SK-N-SH treated with all-trans-retinoic acid at 6 μM for 48 hours (cell line): Measurements from ENCODE around the gene SLC8A3.

Experiments used
- ARNTL ChIP-seq: fragments of 450-650 bp; formaldehyde crosslinking; IDR thresholded peaks from 2 replicates; pipeline ENCODE4 v1.5.0; 2020; ENCODE audit warnings: low read depth, mild to moderate bottlenecking, moderate library complexity, borderline replicate concordance
- CSDC2 ChIP-seq: fragments of 250-450 bp; sonication (Bioruptor Pico); IDR thresholded peaks from 2 replicates; pipeline ENCODE4 v1.5.0; 2020; ENCODE audit warnings: mild to moderate bottlenecking, moderate library complexity
- GLIS3 ChIP-seq: fragments of 250-450 bp; sonication (Bioruptor Pico); IDR thresholded peaks from 2 replicates; pipeline ENCODE4 v1.5.0; 2020; ENCODE audit warnings: mild to moderate bottlenecking, moderate library complexity
- PPARA ChIP-seq: fragments of 250-450 bp; sonication (Bioruptor Pico); IDR thresholded peaks from 2 replicates; pipeline ENCODE4 v1.5.0; 2020; ENCODE audit warnings: mild to moderate bottlenecking, borderline replicate concordance
- TCF4 ChIP-seq: fragments of 250-450 bp; sonication (Bioruptor Pico); IDR thresholded peaks from 2 replicates; pipeline ENCODE4 v1.8.0; 2021; ENCODE audit warnings: mild to moderate bottlenecking, moderate library complexity, borderline replicate concordance
- ZC3H10 ChIP-seq: fragments of 250-450 bp; sonication (Bioruptor Pico); IDR thresholded peaks from 2 replicates; pipeline ENCODE4 v1.5.1; 2021; ENCODE audit warnings: mild to moderate bottlenecking, moderate library complexity
- ZFP3 ChIP-seq: fragments of 250-450 bp; sonication (Bioruptor Pico); IDR thresholded peaks from 2 replicates; pipeline ENCODE4 v1.5.0; 2020; ENCODE audit warnings: mild to moderate bottlenecking, moderate library complexity
- ZFP30 ChIP-seq: fragments of 450-650 bp; formaldehyde crosslinking; IDR thresholded peaks from 2 replicates; pipeline ENCODE4 v1.5.0; 2022; ENCODE audit warnings: mild to moderate bottlenecking, moderate library complexity
- ZNF565 ChIP-seq: fragments of 450-650 bp; formaldehyde crosslinking; conservative IDR thresholded peaks from 2 replicates; pipeline ENCODE4 v1.5.0; 2020; ENCODE audit warnings: low read depth, mild to moderate bottlenecking, moderate library complexity
- ZNF8 ChIP-seq: fragments of 450-650 bp; formaldehyde crosslinking; IDR thresholded peaks from 2 replicates; pipeline ENCODE4 v1.5.0; 2020; ENCODE audit warnings: mild to moderate bottlenecking, moderate library complexity
- TF ChIP-seq, protein P1 (sequence below): fragments of 250-450 bp; sonication (Bioruptor Pico); IDR thresholded peaks from 2 replicates; pipeline ENCODE4 v1.8.0; 2021; ENCODE audit warnings: low read depth, mild to moderate bottlenecking, moderate library complexity, borderline replicate concordance
- TF ChIP-seq, protein P2 (sequence below): fragments of 250-450 bp; sonication (Bioruptor Pico); IDR thresholded peaks from 2 replicates; pipeline ENCODE4 v1.5.0; 2020; ENCODE audit warnings: mild to moderate bottlenecking, moderate library complexity

DNA sequence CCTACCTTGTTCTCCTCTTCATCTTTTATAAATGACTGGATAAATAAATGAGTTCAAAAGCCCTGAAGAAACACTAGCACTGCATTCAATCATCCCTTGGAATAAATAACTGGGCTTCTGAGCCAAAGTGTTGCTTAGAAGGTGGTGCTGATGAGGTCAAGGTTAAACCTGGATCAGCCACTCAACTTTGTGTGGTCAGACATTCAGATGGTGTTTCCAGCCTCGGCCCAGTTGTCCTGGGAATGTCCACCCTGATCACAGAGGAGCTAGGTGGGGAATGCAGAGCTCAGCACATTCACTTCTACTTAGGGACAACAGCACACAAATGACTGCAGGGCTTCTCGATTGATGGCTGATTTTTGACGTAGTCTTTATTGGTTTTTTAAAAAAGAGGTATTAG, 88.7 kb downstream of the SLC8A3 start:
- TF ChIP-seq, protein P1, sequence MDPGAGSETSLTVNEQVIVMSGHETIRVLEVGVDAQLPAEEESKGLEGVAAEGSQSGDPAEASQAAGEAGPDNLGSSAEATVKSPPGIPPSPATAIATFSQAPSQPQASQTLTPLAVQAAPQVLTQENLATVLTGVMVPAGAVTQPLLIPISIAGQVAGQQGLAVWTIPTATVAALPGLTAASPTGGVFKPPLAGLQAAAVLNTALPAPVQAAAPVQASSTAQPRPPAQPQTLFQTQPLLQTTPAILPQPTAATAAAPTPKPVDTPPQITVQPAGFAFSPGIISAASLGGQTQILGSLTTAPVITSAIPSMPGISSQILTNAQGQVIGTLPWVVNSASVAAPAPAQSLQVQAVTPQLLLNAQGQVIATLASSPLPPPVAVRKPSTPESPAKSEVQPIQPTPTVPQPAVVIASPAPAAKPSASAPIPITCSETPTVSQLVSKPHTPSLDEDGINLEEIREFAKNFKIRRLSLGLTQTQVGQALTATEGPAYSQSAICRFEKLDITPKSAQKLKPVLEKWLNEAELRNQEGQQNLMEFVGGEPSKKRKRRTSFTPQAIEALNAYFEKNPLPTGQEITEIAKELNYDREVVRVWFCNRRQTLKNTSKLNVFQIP (CRISPR knock-in tag): no peak
- TF ChIP-seq ZNF565 (CRISPR knock-in tag) (no peak), ZNF8 (no peak), ZFP30 (CRISPR knock-in tag) (no peak), CSDC2 (CRISPR knock-in tag) (no peak), TCF4 (CRISPR knock-in tag) (no peak), ARNTL (no peak), ZC3H10 (CRISPR knock-in tag) (no peak), PPARA (CRISPR knock-in tag) (no peak), GLIS3 (no peak), ZFP3 (no peak)
- TF ChIP-seq, protein P2, sequence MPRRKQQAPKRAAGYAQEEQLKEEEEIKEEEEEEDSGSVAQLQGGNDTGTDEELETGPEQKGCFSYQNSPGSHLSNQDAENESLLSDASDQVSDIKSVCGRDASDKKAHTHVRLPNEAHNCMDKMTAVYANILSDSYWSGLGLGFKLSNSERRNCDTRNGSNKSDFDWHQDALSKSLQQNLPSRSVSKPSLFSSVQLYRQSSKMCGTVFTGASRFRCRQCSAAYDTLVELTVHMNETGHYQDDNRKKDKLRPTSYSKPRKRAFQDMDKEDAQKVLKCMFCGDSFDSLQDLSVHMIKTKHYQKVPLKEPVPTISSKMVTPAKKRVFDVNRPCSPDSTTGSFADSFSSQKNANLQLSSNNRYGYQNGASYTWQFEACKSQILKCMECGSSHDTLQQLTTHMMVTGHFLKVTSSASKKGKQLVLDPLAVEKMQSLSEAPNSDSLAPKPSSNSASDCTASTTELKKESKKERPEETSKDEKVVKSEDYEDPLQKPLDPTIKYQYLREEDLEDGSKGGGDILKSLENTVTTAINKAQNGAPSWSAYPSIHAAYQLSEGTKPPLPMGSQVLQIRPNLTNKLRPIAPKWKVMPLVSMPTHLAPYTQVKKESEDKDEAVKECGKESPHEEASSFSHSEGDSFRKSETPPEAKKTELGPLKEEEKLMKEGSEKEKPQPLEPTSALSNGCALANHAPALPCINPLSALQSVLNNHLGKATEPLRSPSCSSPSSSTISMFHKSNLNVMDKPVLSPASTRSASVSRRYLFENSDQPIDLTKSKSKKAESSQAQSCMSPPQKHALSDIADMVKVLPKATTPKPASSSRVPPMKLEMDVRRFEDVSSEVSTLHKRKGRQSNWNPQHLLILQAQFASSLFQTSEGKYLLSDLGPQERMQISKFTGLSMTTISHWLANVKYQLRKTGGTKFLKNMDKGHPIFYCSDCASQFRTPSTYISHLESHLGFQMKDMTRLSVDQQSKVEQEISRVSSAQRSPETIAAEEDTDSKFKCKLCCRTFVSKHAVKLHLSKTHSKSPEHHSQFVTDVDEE (CRISPR knock-in tag): no peak
